ENCODE data around the gene ABCD4.

GRCh38 chr14:74278080-74278479, 24.7 kb downstream of the ABCD4 start:
- no peak for TF ChIP-seq CTCF (IDR thresholded peaks at IDR 0.05 in 2 of 3, conservative IDR thresholded peaks at IDR 0.05 in 1 of 3; ENCODE audit: borderline replicate concordance in 1 of 3, insufficient read depth in 1 of 3, low read depth in 2 of 3, low read length in 2 of 3)
- no peak for TF ChIP-seq POLR2A (IDR thresholded peaks at IDR 0.05; ENCODE audit: borderline replicate concordance, extremely low read depth, insufficient read depth, insufficient read length)
- TF ChIP-seq POLR2AphosphoS5 (IDR thresholded peaks at IDR 0.05; ENCODE audit: low read depth, low read length), result no peak
- TF ChIP-seq TCF7L2 (IDR thresholded peaks at IDR 0.05; ENCODE audit: borderline replicate concordance, extremely low read depth, insufficient read depth, insufficient read length), result no peak
- no peak for TF ChIP-seq ELF1 (IDR thresholded peaks at IDR 0.05; ENCODE audit: borderline replicate concordance, low read depth)
- TF ChIP-seq EZH2 (IDR thresholded peaks at IDR 0.05), result no peak
- TF ChIP-seq ATF3 (IDR thresholded peaks at IDR 0.05), result no peak
- TF ChIP-seq ZNF274 (IDR thresholded peaks at IDR 0.05; ENCODE audit: low read depth, low read length), result no peak
- TF ChIP-seq YY1 (IDR thresholded peaks at IDR 0.05; ENCODE audit: extremely low read depth, insufficient replicate concordance, low read depth, low read length), result no peak
- no peak for TF ChIP-seq RAD21 (IDR thresholded peaks at IDR 0.05; ENCODE audit: low read depth)
- TF ChIP-seq EZH2phosphoT487 (IDR thresholded peaks at IDR 0.05; ENCODE audit: borderline replicate concordance), result no peak
